Measurements from ENCODE around the gene MVB12B. TPM values are rescaled to one million over a fixed set of nuclear protein-coding genes. Genes with fewer than 3 reads are reported as not detected.

MVB12B gene
- total and polyA plus RNA-seq, 2 of the 13 experiments (the other 11 are each of a cell fraction or from before 2014, with no cell fraction given), result 12.1 to 30.1 TPM

- no peak for TF ChIP-seq SMAD9 (CRISPR knock-in tag; IDR thresholded peaks at IDR 0.05)
Observed at GRCh38 chr9:126398403-126399058, 71.9 kb downstream of the MVB12B start (continued).

- Histone ChIP-seq H3K36me3 (replicated peaks in 1 of 2; ENCODE audit: control insufficient read depth in 1 of 2, insufficient read depth in 2 of 2, low read length in 2 of 2) (peaks cover 19 to 81% of the 10 kb centered on the region in 2 experiments; a peak in 4 of 5 replicates), H4K20me1 (ENCODE audit: insufficient read depth, low read length) (0 out of 2 replicates have a peak, but pooled peaks cover 3% of the 10 kb centered on the region), H3K4me1 (ENCODE audit: insufficient read depth, low read length) (peaks cover 4% of the 10 kb centered on the region; the same call in 1 of the 2 replicates), H3K4me2 (ENCODE audit: low read depth, low read length) (no peak overlapping the region), H3K9me3 (ENCODE audit: low read length) (no peaks in the 10 kb centered on the region), H3K79me2 (ENCODE audit: insufficient read depth, low read length) (no peaks in the 10 kb centered on the region), H2AFZ (ENCODE audit: low read length) (no peak overlapping the region), H3K9ac (ENCODE audit: insufficient read depth, low read depth, low read length) (no peak overlapping the region), H3K4me3 (replicated peaks in 1 of 3; ENCODE audit: insufficient read depth in 1 of 3, low read depth in 2 of 3, low read length in 3 of 3) (no peak overlapping the region), H3K27ac (ENCODE audit: extremely low read length, insufficient read depth, low read length) (no peak overlapping the region), H3K27me3 (ENCODE audit: control insufficient read depth in 1 of 2, insufficient read depth in 2 of 2, low read length in 2 of 2) (no peaks in the 10 kb centered on the region)
- DNase-seq (ENCODE audit: low spot score) (no peak), ATAC-seq (no peak), FAIRE-seq (no peak)
- CTCF ChIA-PET (ENCODE audit: low intra/inter-chr PET ratio, low total read pairs), result interaction anchor here (2.3 to 2.8 kb wide), 2 partner anchors 81 to 97 kb away, joined by 17 to 47 read pairs; no protein-coding TSS in a partner anchor
- intact Hi-C loops (cut with micrococcal nuclease; ENCODE audit: unreplicated experiment), result loop anchor here (5.0 kb wide), 1 partner anchor 517 kb away; no protein-coding TSS in a partner anchor
- 100% methylated on average over 5 of the region's 8 CpGs for WGBS (ENCODE audit: low lambda C conversion rate)
- in situ Hi-C loops (cut with HindIII; ENCODE audit: extremely low pct_ligation_motif_present, low pct_unique_long_range_greater_than_20kb), result loop anchor here (5.0 to 10.0 kb wide), 2 partner anchors 97 to 994 kb away; no protein-coding TSS in a partner anchor
- POLR2A ChIA-PET, result no interaction called here
- no TSS peak for BruUV-seq (replicated peaks)
- TF ChIP-seq ARNT (IDR thresholded peaks at IDR 0.05), result no peak
- no peak for TF ChIP-seq ZNF687 (CRISPR knock-in tag; IDR thresholded peaks at IDR 0.05)
- TF ChIP-seq RNF2 (conservative IDR thresholded peaks at IDR 0.05; ENCODE audit: low read depth), result no peak
- TF ChIP-seq SRSF9 (IDR thresholded peaks at IDR 0.05; ENCODE audit: borderline replicate concordance, insufficient read depth, low read depth, low read length, poor library complexity, severe bottlenecking), result no peak
- no peak for TF ChIP-seq GFI1 (CRISPR knock-in tag; IDR thresholded peaks at IDR 0.05; ENCODE audit: borderline replicate concordance)
- no peak for TF ChIP-seq ZFX (CRISPR knock-in tag; IDR thresholded peaks at IDR 0.05; ENCODE audit: low read depth)
- TF ChIP-seq ZMYM2 (CRISPR knock-in tag; IDR thresholded peaks at IDR 0.05), result no peak
- TF ChIP-seq, protein P1, sequence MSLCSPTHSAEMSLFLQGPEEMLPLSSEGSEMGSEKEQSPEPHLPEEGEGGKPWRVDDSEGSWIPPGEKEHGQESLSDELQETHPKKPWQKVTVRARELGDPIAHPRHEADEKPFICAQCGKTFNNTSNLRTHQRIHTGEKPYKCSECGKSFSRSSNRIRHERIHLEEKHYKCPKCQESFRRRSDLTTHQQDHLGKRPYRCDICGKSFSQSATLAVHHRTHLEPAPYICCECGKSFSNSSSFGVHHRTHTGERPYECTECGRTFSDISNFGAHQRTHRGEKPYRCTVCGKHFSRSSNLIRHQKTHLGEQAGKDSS (CRISPR knock-in tag; IDR thresholded peaks at IDR 0.05; ENCODE audit: borderline replicate concordance, low read depth), result no peak
- TF ChIP-seq ZNF678 (CRISPR knock-in tag; IDR thresholded peaks at IDR 0.05), result no peak
- no peak for TF ChIP-seq HNF1A (IDR thresholded peaks at IDR 0.05; ENCODE audit: low read depth)
- TF ChIP-seq HNF1A (CRISPR knock-in tag; IDR thresholded peaks at IDR 0.05; ENCODE audit: borderline replicate concordance), result no peak
- no peak for TF ChIP-seq RBFOX2 (IDR thresholded peaks at IDR 0.05; ENCODE audit: low read depth, low read length)
Observed at GRCh38 chr9:126399251-126399650, 72.6 kb downstream of the MVB12B start.
